GM19438 (cell line): ENCODE results near the gene IL23R.

ENCODE experiments used
- ATAC-seq: cut with Tn5 transposase; IDR thresholded peaks from one replicate; pipeline ENCODE4 v1.9.1; 2021; ENCODE audit warnings: low read depth; ENCODE audit not compliant: unreplicated experiment

IL23R gene

GRCh38 chr1:67228791-67229190 is 62.5 kb downstream of the IL23R start:
- no peak for ATAC-seq

- no peak for ATAC-seq
Measured at GRCh38 chr1:67230539-67230938, 64.3 kb downstream of the IL23R start.

GRCh38 chr1:67236277-67236676 is 70.0 kb downstream of the IL23R start:
- ATAC-seq: no peak

GRCh38 chr1:67239738-67240137 is 73.5 kb downstream of the IL23R start:
- no peak for ATAC-seq

- no peak for ATAC-seq
Measured at GRCh38 chr1:67241200-67241746, 75.0 kb downstream of the IL23R start.

- no peak for ATAC-seq
Measured at GRCh38 chr1:67242016-67242415, 75.8 kb downstream of the IL23R start.

- ATAC-seq: no peak
Measured at GRCh38 chr1:67250051-67250653, 83.9 kb downstream of the IL23R start.

GRCh38 chr1:67256291-67257172 is 90.3 kb downstream of the IL23R start:
- no peak for ATAC-seq

- ATAC-seq: no peak
Measured at GRCh38 chr1:67257173-67257535, 90.9 kb downstream of the IL23R start.

GRCh38 chr1:67261680-67262079 is 95.4 kb downstream of the IL23R start:
- ATAC-seq: no peak

GRCh38 chr1:67262735-67263134 is 96.5 kb downstream of the IL23R start:
- ATAC-seq: no peak

GRCh38 chr1:67264152-67264551 is 97.9 kb downstream of the IL23R start:
- ATAC-seq: no peak

- ATAC-seq: no peak
Measured at GRCh38 chr1:67264899-67265298, 98.6 kb downstream of the IL23R start.

- no peak for ATAC-seq
Measured at GRCh38 chr1:67269061-67269460, 102.8 kb downstream of the IL23R start.

GRCh38 chr1:67270541-67270940 is 104.3 kb downstream of the IL23R start:
- no peak for ATAC-seq

- ATAC-seq: no peak
Measured at GRCh38 chr1:67273591-67273990, 107.3 kb downstream of the IL23R start.

- ATAC-seq: no peak
Measured at GRCh38 chr1:67274623-67275325, 108.5 kb downstream of the IL23R start.

- no peak for ATAC-seq
Measured at GRCh38 chr1:67280696-67281095, 114.4 kb downstream of the IL23R start.

GRCh38 chr1:67281244-67281643 is 115.0 kb downstream of the IL23R start:
- ATAC-seq: no peak

GRCh38 chr1:67285780-67286488 is 119.7 kb downstream of the IL23R start:
- ATAC-seq: no peak

GRCh38 chr1:67290236-67290635 is 124.0 kb downstream of the IL23R start:
- ATAC-seq: no peak
